Measurements from ENCODE around the gene CNOT6. TPM values are rescaled to one million over a fixed set of nuclear protein-coding genes. Genes with fewer than 3 reads are reported as not detected.
"Not testable (repeated sequence)": the region's sequence is repeated elsewhere in the genome, so short reads cannot be mapped to it uniquely, and the experiment has no call there.

The CNOT6 gene
- total RNA-seq, 1 donor from 2014 or later: 15.0 TPM

DNA sequence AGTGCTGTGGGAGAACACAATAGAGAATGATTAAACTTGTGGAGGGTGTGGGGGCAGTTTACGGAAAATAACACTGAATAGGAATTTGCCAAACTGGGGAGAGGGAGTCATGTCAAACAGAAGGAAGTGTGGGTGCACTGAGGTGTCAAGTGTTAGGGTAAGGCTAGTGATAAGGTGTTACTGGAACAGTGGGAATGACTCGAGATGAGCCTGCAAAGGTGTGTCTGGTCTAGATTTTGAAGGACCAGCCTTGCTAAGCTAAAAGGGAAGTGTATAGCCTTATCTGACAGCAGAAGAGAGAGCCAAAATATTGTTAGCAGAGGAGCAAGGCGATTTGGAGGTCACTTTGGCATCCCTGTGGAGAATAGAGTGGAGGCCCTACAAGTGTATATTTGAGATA is 4.2 kb downstream of the CNOT6 start:
- intact Hi-C loops (cut with DNase I): no loop called here
- no peak for ATAC-seq
- DNase-seq (ENCODE audit: missing footprints): no peak

DNA sequence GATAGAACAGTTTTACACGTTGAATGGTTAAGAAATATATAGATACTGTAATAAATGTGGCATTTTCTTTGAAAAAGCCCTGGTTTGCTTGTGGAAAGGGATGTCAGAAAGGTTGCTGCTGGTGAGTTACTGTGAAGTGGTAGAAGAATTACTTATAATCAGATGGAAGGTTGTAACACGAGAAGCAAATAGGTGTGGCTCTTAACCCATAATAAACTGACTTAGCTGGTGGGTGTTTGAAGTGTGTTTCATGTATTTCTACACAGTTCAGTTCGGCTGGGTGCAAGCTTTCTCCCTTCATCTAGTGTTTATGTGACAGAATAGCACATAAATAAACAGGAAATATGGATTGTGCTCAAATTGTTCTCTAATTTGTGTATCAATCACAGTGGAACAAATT is 5.5 kb downstream of the CNOT6 start:
- intact Hi-C loops (cut with DNase I): no loop called here
- DNase-seq (ENCODE audit: missing footprints) (no peak), ATAC-seq (no peak)

GRCh38 chr5:180500300-180500699 is 6.1 kb downstream of the CNOT6 start:
- intact Hi-C loops (cut with DNase I); ATAC-seq; DNase-seq (ENCODE audit: missing footprints): not testable (repeated sequence)

GRCh38 chr5:180507661-180508060 is 13.5 kb downstream of the CNOT6 start:
- intact Hi-C loops (cut with DNase I): no loop called here
- no peak for ATAC-seq
- no peak for DNase-seq (ENCODE audit: missing footprints)

DNA sequence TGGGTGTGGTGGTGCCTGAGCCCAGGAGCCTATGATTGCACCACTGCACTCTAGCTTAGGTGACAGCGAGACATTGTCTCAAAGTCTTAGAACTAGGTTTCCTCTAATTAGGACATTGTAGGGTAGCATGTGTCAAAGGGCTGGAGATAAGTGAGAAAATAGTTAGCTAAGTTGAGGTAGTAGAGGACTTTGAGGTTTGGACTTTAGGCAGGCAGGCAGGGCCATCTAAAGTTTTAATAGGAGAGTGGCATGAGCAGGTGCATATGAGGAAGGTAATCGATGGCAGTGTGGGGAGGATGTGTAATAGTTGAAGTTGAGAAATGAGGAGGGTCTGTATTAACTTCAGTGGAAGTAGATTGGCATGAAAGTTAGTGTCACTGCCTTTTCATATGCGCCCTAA is 21.1 kb downstream of the CNOT6 start:
- no peak for DNase-seq (ENCODE audit: missing footprints)
- no peak for ATAC-seq
- intact Hi-C loops (cut with DNase I): no loop called here

DNA sequence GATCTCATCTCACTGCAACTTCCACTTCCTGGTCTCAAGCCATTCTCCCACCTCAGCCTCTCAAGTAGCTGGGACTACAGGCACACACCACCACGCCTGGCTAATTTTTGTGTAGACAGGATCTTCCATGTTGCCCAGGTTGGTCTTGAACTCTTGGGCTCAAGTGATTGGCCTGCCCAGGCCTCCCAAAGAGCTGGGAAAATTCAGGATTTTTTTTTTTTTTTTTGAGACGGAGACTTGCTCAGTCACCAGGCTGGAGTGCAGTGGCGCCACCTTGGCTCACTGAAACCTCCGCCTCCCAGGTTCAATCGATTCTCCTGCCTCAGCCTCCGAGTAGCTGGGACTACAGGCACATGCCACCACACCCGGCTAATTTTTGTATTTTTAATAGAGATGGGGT is 21.8 kb downstream of the CNOT6 start:
- DNase-seq (ENCODE audit: missing footprints); intact Hi-C loops (cut with DNase I); ATAC-seq: not testable (repeated sequence)

- DNase-seq (ENCODE audit: missing footprints): no peak
- no peak for ATAC-seq
- intact Hi-C loops (cut with DNase I): no loop called here
These were observed 22.3 kb downstream of the CNOT6 start for GRCh38 chr5:180516440-180516839.

DNA sequence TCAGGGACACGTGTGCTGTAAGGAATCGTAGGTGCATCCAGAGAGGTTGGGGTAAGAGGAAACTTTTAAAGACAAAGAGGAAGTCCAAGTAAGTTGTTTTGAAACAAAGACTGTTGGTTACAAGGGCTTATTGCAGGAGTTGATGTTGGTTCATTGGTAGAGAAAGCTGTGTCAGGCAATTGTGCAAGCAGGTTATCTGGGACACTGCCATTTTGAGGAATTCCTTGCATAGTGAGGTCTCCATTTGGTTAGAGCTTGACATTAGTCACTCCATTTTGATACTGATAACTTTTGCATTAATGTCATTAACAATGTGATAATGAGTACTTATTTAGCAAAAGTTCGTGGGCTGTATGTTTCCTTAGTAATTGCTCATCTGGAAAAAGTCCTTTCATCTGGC is 24.9 kb downstream of the CNOT6 start:
- DNase-seq (ENCODE audit: missing footprints): no peak
- ATAC-seq: no peak
- intact Hi-C loops (cut with DNase I): no loop called here

DNA sequence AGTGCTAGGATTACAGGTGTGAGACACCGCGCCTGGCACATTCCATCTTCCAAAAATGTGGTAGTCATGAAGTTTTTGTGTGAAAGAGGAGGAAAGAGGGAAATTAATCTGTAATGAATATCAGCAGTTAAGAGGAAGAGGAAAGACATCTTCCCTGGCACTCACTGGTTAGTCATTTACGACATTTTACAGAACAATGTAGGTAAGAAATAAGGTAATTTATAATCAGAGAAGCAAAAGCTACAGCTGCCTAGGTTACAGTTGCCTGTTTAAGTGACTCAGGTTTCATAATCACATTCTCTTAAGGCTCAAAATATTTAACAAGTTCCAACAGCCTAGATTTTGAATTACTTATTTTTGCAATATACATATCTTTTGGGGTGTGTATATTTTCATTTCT is 26.9 kb downstream of the CNOT6 start:
- no peak for DNase-seq (ENCODE audit: missing footprints)
- intact Hi-C loops (cut with DNase I): no loop called here
- ATAC-seq: no peak

GRCh38 chr5:180521591-180521990 is 27.4 kb downstream of the CNOT6 start:
- no peak for ATAC-seq
- DNase-seq (ENCODE audit: missing footprints): no peak
- intact Hi-C loops (cut with DNase I): no loop called here

GRCh38 chr5:180522330-180522729 is 28.2 kb downstream of the CNOT6 start:
- intact Hi-C loops (cut with DNase I): no loop called here
- DNase-seq (ENCODE audit: missing footprints): no peak

DNA sequence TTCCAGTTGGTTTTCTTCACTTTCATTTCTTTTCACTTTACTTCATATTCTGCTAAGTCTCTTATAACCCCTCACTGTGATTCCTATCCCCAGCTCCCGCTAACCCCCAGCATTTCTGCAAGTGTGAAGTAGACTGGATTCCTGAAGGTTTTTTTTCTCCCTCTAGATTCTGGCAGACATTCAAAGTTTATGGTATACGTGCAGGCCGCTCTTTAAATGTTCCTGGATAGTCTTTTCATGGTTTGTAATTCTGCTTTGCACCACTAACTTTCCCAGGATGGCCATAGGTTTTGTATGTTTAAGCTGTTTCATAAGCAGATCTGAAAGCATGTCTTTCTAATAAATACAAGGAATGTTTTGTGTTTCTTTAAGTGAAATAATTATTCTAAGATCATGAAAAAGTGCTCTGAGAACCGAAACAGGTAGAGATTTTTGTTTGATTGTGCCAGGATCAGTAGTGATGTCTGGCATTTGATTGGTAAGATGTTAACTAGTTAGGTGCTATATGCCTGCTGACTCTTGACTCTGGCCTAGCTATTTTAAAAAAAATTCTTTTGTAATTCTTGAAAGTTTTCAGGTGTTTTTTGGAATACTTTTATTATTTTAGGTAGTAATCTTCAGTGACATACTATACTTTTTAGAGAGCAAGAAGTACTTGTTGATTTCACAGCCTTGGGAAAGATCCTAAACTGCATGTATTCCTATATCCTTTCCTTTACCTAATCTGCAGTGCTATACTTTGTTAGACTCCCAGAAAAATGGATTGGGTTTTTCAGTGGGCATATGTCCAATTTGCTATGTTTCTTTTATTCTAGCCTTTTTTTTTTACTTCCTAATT is 29.7 kb downstream of the CNOT6 start:
- no peak for DNase-seq (ENCODE audit: missing footprints)
- intact Hi-C loops (cut with DNase I): no loop called here
- ATAC-seq: no peak

More at GRCh38 chr5:180522330-180522729, 28.2 kb downstream of the CNOT6 start:
- no peak for ATAC-seq

GRCh38 chr5:180525399-180525798 is 31.2 kb downstream of the CNOT6 start:
- intact Hi-C loops (cut with DNase I): no loop called here
- ATAC-seq (no peak), DNase-seq (ENCODE audit: missing footprints) (no peak)

DNA sequence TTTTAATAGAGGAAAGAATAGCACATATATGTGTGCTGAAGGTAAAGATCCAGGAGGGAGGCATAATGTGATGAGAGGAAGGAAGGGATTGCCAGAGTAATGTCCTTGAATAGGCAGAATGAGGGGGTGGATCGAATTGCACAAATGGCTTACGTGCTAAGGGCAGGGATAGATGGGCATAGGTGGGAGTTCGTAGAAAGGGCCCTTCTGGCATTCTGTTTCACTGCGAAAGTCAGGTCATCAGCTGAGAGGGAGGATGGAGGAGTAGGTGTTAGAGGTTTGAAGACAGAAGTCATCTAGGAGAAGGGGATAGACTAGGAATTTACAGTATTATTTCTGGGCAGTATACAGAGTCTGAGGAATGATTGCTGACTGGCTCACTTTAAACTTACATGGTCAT is 32.1 kb downstream of the CNOT6 start:
- ATAC-seq: no peak
- intact Hi-C loops (cut with DNase I): no loop called here
- DNase-seq (ENCODE audit: missing footprints): no peak

DNA sequence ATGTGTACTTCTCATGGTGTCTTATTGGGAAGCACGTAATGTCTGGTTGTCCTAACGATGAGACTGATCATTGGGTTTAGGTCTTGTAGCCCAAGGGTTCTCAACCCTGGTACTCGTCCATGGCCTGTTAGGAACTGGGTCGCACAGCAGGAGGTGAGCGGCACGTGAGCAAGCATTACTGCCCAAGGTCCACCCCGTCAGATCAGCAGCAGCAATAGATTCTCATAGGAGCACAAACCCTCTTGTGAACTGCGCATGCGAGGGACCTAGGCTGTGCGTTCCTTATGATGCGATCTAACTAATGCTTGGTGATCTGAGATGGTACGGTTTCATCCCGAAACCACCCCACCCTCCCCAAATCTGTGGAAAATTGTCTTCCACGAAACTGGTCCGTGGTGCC is 33.5 kb downstream of the CNOT6 start:
- intact Hi-C loops (cut with DNase I): no loop called here
- ATAC-seq (no peak), DNase-seq (ENCODE audit: missing footprints) (no peak)

DNA sequence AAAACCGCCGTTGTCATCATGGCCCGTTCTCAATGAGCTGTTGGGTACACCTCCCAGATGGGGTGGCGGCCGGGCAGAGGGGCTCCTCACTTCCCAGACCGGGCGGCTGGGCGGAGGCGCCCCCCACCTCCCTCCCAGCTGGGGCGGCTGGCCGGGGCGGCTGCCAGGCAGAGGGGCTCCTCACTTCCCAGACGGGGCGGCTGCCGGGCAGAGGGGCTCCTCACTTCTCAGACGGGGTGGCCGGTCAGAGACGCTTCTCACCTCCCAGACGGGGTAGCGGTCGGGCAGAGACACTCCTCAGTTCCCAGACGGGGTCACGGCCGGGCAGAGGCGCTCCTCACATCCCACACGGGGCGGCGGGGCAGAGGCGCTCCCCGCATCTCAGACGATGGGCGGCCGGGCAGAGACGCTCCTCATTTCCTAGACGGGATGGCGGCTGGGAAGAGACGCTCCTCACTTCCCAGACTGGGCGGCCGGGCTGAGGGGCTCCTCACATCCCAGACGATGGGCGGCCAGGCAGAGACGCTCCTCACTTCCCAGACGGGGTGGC is 36.9 kb downstream of the CNOT6 start:
- intact Hi-C loops (cut with DNase I); ATAC-seq; DNase-seq (ENCODE audit: missing footprints): not testable (repeated sequence)

DNA sequence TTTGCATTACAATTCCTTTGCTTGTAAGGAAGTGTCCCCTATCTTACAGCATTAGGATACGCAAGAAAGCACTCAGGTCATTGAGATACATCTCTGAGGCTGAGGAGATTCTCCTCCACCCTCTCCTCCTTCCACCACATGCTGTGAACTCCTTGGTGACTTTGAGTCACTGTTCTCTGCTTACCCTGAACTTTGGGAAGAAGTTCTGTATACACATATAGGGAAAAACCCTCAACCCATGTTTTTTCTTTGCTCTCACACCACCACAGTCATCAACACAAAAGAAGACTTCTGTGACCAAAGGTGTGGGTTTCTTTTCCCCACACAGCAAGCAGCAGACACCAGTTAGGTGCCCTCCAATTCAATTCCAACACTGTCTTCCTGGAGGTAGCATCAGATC is 38.1 kb downstream of the CNOT6 start:
- no peak for DNase-seq (ENCODE audit: missing footprints)
- no peak for ATAC-seq
- intact Hi-C loops (cut with DNase I): no loop called here

DNA sequence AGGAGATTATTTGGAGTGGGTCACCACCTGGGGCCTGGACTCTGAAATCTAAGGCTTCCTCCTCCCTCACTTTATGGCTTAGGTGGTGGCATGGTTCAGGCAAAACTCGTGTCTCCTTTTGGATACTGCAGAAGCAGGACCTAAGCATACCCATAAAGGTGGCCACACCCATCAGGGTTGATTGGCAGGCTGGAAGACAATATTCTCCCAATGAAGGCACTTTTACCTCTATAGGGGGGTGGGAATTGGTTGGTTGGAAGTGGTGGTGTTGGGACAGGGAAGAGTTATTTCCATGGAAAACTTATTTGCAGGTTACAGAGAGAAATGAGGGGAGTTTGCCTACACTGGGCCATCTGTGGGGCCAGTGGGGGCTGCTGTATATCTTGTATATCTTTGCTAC is 39.7 kb downstream of the CNOT6 start:
- DNase-seq (ENCODE audit: missing footprints) (no peak), ATAC-seq (no peak)
- intact Hi-C loops (cut with DNase I): no loop called here

DNA sequence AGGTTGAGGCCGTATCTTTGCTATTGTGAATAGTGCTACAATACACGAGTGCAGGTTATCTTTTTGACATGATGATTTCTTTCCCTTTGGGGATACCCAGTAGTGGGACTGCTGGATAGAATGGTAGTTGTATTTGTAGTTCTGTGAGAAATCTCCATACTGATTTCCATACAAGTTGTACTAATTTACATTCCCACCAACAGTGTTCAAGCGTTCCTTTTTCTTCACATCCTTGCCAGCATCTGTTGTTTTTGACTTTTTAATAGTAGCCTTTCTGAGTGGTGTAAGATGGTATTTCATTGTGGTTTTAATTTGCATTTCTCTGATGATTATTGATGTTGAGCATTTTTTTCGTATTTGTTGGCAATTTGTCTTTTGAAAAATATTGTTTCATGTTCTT is 41.4 kb downstream of the CNOT6 start:
- DNase-seq (ENCODE audit: missing footprints) (no peak), ATAC-seq (no peak)
- intact Hi-C loops (cut with DNase I): no loop called here

DNA sequence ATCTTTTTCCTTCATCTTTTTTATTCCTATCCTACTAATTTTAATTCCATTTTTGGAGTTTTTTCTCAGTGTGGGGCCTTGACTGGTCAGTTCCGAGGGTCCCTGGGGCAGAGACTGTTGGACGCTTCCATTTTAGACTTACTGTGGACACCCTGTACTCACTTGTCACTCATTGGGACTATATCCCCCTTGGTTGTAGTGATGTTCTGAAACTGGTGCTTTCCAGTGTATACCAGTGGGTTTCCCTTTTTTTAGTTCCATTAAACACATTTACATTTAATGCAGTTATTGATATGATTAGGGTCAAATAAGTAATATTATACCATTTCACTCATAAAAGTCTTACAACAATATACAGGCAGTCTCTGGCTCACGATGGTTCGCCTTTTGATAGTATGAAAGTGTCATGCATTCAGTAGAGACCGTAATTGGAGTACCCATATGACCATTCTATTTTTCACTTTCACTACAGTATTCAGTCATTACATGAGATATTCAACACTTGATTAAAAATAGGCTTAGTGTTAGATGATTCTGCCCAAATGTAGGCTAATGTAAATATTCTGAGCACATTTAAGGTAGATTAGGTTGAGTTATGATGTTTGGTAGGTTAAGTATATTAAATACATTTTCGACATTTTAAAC is 46.0 kb downstream of the CNOT6 start:
- ATAC-seq (no peak), DNase-seq (ENCODE audit: missing footprints) (no peak)
- intact Hi-C loops (cut with DNase I): no loop called here

Measured in Right ventricle myocardium inferior (tissue), 1 donor.